Upper lobe of left lung (tissue), 6 donors: ENCODE results near the gene PPP1R1B. TPM values are rescaled to one million over a fixed set of nuclear protein-coding genes. Genes with fewer than 3 reads are reported as not detected.

Source experiments
- ATAC-seq, 2 donors: fragments of 200-7000 bp; cut with Tn5 transposase; one replicate each; pipeline ENCODE4 v1.9.1; 2022; ENCODE audit warnings: mild to moderate bottlenecking in 2 of 2, moderate library complexity in 2 of 2; ENCODE audit not compliant: low FRiP score in 2 of 2
- DNase-seq, 2 donors: peaks; one replicate each; pipeline ENCODE4 v3.0.0-alpha.2; 2019 to 2020
- H3K27ac ChIP-seq, 4 donors: fragments of 200-600 bp; sonication (generic); one replicate each; pipeline ENCODE4 v1.5.1; 2016 to 2019
- H3K27me3 ChIP-seq, 4 donors: fragments of 200-600 bp; sonication (generic); one replicate each; pipeline ENCODE4 v1.5.1; 2017 to 2019
- H3K36me3 ChIP-seq, 4 donors: fragments of 200-600 bp; sonication (generic); one replicate each; pipeline ENCODE4 v1.5.1; 2016 to 2019
- H3K4me1 ChIP-seq, 4 donors: fragments of 200-600 bp; sonication (generic); one replicate each; pipeline ENCODE4 v1.5.1; 2018 to 2019
- H3K4me3 ChIP-seq, 4 donors: fragments of 200-600 bp; sonication (generic); one replicate each; pipeline ENCODE4 v1.5.1; 2017 to 2019; ENCODE audit warnings: mild to moderate bottlenecking in 2 of 4, moderate library complexity in 1 of 4
- H3K9me3 ChIP-seq, 4 donors: fragments of 200-600 bp; sonication (generic); one replicate each; pipeline ENCODE4 v1.5.1; 2018 to 2019
- EP300 ChIP-seq, 4 donors: sonication (generic); formaldehyde crosslinking; IDR thresholded peaks; one replicate each; pipeline ENCODE4 v1.5.1; 2017; ENCODE audit warnings: antibody characterized with exemption in 4 of 4, control low read depth in 2 of 4
- POLR2A ChIP-seq, 4 donors: fragments of 450-650 bp; IDR thresholded peaks; one replicate each; pipeline ENCODE4 v1.5.1; 2016 to 2017; ENCODE audit warnings: antibody characterized with exemption in 4 of 4, mild to moderate bottlenecking in 2 of 4
- POLR2AphosphoS5 ChIP-seq, 2 donors: sonication (generic); formaldehyde crosslinking; IDR thresholded peaks; one replicate each; pipeline ENCODE4 v1.5.1; 2017; ENCODE audit warnings: antibody characterized with exemption in 2 of 2
- WGBS, 2 donors: methylation state at CpG; one replicate each; pipeline ENCODE4 v1.1.5; 2017 to 2018; 5-methylcytosine and 5-hydroxymethylcytosine counted together
- total RNA-seq, 6 donors: library from RNA; depleted of rRNA in 4 of 6; stranded (reverse); fragments of >200 nt in 4 of 6; gene quantifications; one replicate each; pipeline versions ENCODE4 v1.1.0 to v1.2.1, GENCODE V29; 2016 to 2021
- TF ChIP-seq, protein P1 (sequence below), 6 experiments: fragments of 450-650 bp in 4 of 6; fragments of 200-600 bp in 2 of 6; sonication (generic) in 2 of 6; IDR thresholded peaks; one replicate each; pipeline ENCODE4 v1.5.1; 2016 to 2019; ENCODE audit warnings: antibody characterized with exemption in 6 of 6
- donor health status: DM: no; HTN: no; CAD: no; lungs with moderate emphysema.
- donor health status: DM: no; HTN: yes; CAD: no; lungs with severe emphysema.

The PPP1R1B gene
- total RNA-seq, 6 donors from 2014 or later, result 10.9 to 22.4 (median 13.8) TPM

GRCh38 chr17:39639043-39639442 lies 12.3 kb downstream of the PPP1R1B start:
- H3K27ac ChIP-seq, result peak overlapping the region in 1 of 4 donors; percentile 46
- no peak for ATAC-seq
- 70 to 73% methylated on average over 2 of the region's 2 CpGs for WGBS, 2 donors
- no peak for DNase-seq
- H3K36me3 ChIP-seq, result no peaks in the 10 kb centered on the region
- peak overlapping the region in 1 of 4 donors; percentile 77 for H3K4me3 ChIP-seq
- no peak for TF ChIP-seq POLR2AphosphoS5 (IDR thresholded peaks at IDR 0.05)
- no peak for TF ChIP-seq POLR2A (IDR thresholded peaks at IDR 0.05)
- TF ChIP-seq, protein P1, sequence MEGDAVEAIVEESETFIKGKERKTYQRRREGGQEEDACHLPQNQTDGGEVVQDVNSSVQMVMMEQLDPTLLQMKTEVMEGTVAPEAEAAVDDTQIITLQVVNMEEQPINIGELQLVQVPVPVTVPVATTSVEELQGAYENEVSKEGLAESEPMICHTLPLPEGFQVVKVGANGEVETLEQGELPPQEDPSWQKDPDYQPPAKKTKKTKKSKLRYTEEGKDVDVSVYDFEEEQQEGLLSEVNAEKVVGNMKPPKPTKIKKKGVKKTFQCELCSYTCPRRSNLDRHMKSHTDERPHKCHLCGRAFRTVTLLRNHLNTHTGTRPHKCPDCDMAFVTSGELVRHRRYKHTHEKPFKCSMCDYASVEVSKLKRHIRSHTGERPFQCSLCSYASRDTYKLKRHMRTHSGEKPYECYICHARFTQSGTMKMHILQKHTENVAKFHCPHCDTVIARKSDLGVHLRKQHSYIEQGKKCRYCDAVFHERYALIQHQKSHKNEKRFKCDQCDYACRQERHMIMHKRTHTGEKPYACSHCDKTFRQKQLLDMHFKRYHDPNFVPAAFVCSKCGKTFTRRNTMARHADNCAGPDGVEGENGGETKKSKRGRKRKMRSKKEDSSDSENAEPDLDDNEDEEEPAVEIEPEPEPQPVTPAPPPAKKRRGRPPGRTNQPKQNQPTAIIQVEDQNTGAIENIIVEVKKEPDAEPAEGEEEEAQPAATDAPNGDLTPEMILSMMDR (IDR thresholded peaks at IDR 0.05), result no peak
- TF ChIP-seq EP300 (IDR thresholded peaks at IDR 0.05), result no peak
- H3K4me1 ChIP-seq, result peaks cover 68 to 90% (median 79%) of the 10 kb centered on the region in 4 donors
- H3K9me3 ChIP-seq, result no peaks in the 10 kb centered on the region
- H3K27me3 ChIP-seq, result no peaks in the 10 kb centered on the region

GRCh38 chr17:39639566-39640458 lies 13.1 kb downstream of the PPP1R1B start:
- Histone ChIP-seq H3K27ac (peak overlapping the region in 2 of 4 donors; percentile 16 to 46), H3K4me3 (peak overlapping the region in 1 of 4 donors; percentile 0), H3K4me1 (peaks cover 64 to 85% (median 75%) of the 10 kb centered on the region in 4 donors), H3K27me3 (no peaks in the 10 kb centered on the region), H3K36me3 (no peaks in the 10 kb centered on the region), H3K9me3 (no peaks in the 10 kb centered on the region)
- TF ChIP-seq EP300 (IDR thresholded peaks at IDR 0.05) (no peak), POLR2AphosphoS5 (IDR thresholded peaks at IDR 0.05) (no peak), POLR2A (IDR thresholded peaks at IDR 0.05) (no peak)
- TF ChIP-seq, protein P1 (IDR thresholded peaks at IDR 0.05), result no peak
- DNase-seq (no peak), ATAC-seq (no peak)
- 80 to 86% methylated on average over 9 to 11 of the region's 11 CpGs for WGBS, 2 donors

- Histone ChIP-seq H3K4me3 (peak overlapping the region in 1 of 4 donors; percentile 2), H3K27ac (peak overlapping the region in 2 of 4 donors; percentile 16 to 46), H3K27me3 (no peaks in the 10 kb centered on the region), H3K9me3 (no peaks in the 10 kb centered on the region), H3K36me3 (no peaks in the 10 kb centered on the region), H3K4me1 (peaks cover 64 to 89% (median 72%) of the 10 kb centered on the region in 4 donors)
- TF ChIP-seq, protein P1 (IDR thresholded peaks at IDR 0.05), result no peak
- no peak for TF ChIP-seq POLR2A (IDR thresholded peaks at IDR 0.05)
- no peak for TF ChIP-seq EP300 (IDR thresholded peaks at IDR 0.05)
- TF ChIP-seq POLR2AphosphoS5 (IDR thresholded peaks at IDR 0.05), result no peak
- ATAC-seq, result no peak
- 25% methylated on average over 2 to 4 of the region's 4 CpGs for WGBS, 2 donors
- no peak for DNase-seq
Observed at GRCh38 chr17:39640591-39641031, 13.9 kb downstream of the PPP1R1B start.

- Histone ChIP-seq H3K9me3 (no peaks in the 10 kb centered on the region), H3K36me3 (no peaks in the 10 kb centered on the region), H3K4me1 (peaks cover 64 to 84% (median 70%) of the 10 kb centered on the region in 4 donors), H3K27me3 (no peaks in the 10 kb centered on the region), H3K27ac (peak overlapping the region in 1 of 4 donors; percentile 46), H3K4me3 (no peak overlapping the region)
- TF ChIP-seq, protein P1 (IDR thresholded peaks at IDR 0.05), result no peak
- TF ChIP-seq EP300 (IDR thresholded peaks at IDR 0.05), result no peak
- TF ChIP-seq POLR2AphosphoS5 (IDR thresholded peaks at IDR 0.05), result no peak
- no peak for TF ChIP-seq POLR2A (IDR thresholded peaks at IDR 0.05)
- WGBS, 2 donors, result 94 to 100% methylated on average over 4 of the region's 4 CpGs
- ATAC-seq (no peak), DNase-seq (no peak)
Observed at GRCh38 chr17:39641097-39641496, 14.3 kb downstream of the PPP1R1B start.
